HG02588 (cell line): ENCODE results near the gene PPP5C.
"Not testable (repeated sequence)": the region's sequence is repeated elsewhere in the genome, so short reads cannot be mapped to it uniquely, and the experiment has no call there.

Experiments
- ATAC-seq: cut with Tn5 transposase; IDR thresholded peaks from one replicate; pipeline ENCODE4 v1.9.1; 2021; ENCODE audit warnings: mild to moderate bottlenecking, moderate library complexity; ENCODE audit not compliant: unreplicated experiment

The PPP5C gene

DNA sequence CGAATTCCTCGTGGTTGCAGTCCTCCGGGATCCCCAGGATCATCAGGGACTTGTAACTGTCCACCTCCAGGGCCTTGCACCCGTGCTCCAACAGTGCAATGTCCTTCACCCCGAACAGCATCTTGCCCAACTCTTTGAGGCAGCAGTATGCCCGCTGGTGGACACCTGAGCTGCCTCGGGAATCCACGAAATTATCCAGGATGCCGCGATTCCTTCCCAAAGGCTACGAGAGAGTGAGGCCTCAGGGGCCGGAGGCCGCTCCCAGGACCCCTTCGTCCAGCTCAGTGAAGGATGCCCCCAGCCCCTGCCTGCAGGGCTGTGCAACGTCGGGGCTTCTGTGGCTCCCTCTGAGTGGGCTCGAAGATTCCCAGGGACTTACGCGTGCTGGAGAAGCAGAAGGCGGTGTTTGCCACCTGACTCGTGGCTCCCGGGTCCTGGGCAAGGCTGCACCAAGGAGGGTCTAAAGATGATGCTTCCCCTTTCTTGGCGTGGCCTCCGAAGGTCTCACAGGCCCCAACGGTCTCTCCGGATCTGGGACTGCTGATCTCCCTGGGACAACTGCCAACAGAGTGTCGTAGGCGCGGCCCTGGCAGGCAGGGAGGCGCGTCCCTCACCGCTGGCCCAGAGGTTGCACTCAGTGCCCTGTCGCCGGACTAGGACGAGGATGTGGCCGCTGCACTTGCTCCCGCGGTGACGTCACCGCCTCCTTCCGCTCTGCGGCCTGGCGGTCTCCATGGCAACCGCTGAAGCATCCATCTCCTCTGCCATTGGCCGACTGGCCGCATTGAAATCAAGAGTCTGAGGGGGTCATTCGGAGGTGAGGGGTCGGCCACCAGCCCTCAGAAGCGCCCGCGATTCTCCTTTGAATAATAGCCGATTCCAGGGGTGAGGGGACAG, 81.6 kb downstream of the PPP5C start, which contains the start of gene PNMA8C:
TSS of gene PNMA8C (minus strand) at position 698 of the 897 bp plus-strand sequence. CDS start at position 121, 577 bp downstream.
- ATAC-seq = no peak

DNA sequence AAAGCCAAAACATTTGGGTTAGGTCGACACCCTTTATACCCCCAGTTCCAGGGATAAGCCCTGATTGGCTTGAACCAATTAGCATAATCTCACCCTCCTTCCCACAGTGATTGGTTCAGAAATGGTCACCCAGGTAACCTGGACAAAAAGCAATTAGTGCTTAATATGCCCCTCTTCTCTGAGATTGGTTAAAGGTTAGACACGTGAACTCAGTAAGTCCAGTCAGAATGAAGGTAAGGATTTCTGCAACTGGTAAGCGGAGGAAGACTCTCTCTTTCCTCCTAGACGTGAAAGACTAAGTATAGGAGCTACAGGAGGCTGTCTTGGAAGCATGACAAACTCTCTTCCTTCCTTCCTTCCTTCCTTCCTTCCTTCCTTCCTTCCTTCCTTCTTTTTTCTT, 83.1 kb downstream of the PPP5C start:
- ATAC-seq = no peak

DNA sequence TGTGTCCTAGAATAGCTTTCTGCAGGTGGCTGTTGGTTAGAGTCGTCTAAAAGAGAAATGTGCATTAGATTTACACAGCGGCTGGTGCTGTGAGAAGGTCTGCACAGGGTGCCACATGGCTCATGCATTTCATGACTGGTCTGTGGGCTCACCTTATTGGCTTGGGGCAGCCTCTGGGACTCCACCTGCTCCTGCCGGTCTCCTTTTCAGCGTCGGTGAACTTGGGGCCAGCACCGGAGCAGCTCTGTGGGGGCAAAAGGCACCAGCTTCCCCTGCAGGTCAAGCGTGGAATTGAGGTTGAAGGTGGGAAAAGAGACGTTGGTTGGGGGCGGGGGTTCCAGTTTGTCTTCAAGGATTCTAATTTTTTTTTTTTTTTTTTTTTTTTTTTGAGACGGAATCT, 84.9 kb downstream of the PPP5C start:
- ATAC-seq = no peak

DNA sequence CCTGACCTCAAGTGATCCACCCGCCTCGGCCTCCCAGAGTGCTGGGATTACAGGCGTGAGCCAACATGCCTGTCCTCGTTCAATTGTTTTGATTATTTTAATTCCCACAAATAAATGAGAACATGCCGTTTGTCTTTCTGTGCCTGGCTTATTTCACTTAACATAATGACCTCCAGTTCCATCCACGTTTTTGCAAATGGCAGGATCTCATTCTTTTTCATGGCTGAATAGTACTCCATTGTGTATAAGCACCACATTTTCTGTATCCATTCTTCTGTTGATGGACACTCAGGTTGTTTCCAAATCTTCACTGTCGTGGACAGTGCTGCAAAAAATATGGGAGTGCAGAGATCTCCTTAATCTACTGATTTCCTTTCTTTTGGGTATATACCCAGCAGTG, 86.6 kb downstream of the PPP5C start:
- not testable (repeated sequence) for ATAC-seq

DNA sequence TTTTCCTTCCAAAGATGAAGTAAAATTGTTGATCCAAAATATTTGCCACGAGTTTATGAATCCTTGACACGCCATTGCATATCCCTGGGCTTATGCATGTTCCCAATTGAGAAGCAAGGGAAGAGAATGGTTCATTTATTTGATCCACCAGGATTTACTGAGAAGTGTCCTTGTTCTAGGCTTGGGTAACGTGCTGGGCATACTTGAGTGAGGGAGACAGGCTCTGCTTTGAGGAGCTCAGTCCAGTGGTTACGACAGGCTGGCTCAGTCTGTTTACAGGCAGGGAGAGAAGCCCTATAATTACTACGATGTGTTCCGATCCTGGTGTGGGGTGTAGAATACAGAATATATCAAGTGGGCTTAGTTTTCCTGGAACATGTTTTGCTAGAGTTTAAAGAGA, 88.1 kb downstream of the PPP5C start:
- ATAC-seq = no peak

DNA sequence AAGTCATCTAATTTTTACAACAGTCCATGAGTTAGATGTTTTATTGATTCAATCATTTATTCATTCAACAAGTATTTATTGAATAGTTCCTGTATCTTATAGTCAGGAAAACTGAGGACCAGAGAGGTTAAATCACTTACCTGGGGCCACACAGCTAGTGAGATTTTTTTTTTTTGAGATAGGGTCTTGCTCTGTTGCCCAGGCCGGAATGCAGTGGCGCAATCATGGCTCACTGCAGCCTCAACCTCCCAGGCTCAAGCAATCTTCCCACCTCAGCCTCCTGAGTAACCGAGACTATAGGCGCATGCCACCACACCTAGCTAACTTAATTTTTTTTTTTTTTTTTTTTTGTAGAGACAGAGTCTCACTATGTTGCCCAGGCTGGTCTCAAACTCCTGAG, 88.8 kb downstream of the PPP5C start:
- ATAC-seq = not testable (repeated sequence)
